OCI-LY1 (cell line): ENCODE data around the gene RNF13.
"Not testable (repeated sequence)": the region's sequence is repeated elsewhere in the genome, so short reads cannot be mapped to it uniquely, and the experiment has no call there.

ENCODE experiments used
- H2AFZ ChIP-seq: fragments of 200-600 bp; sonication (generic), shearing (Covaris generic); 2 replicates; pipeline ENCODE4 v1.6.0; 2014; ENCODE audit warnings: antibody characterized with exemption, mild to moderate bottlenecking, low read length
- H3F3A ChIP-seq: fragments of 200-600 bp; sonication (generic), shearing (Covaris generic); 2 replicates; pipeline ENCODE4 v1.6.0; 2014; ENCODE audit warnings: mild to moderate bottlenecking, antibody characterized with exemption, low read length, moderate library complexity; ENCODE audit not compliant: insufficient read depth
- H3K27ac ChIP-seq: fragments of 200-600 bp; sonication (generic); 2 replicates; pipeline ENCODE4 v1.5.1; 2014; ENCODE audit warnings: low read length, mixed run types, mild to moderate bottlenecking, low read depth; ENCODE audit not compliant: poor library complexity, severe bottlenecking
- H3K27me3 ChIP-seq: fragments of 200-600 bp; sonication (generic); 2 replicates; pipeline ENCODE4 v1.6.0; 2014; ENCODE audit warnings: antibody characterized with exemption, mild to moderate bottlenecking, low read length, moderate library complexity; ENCODE audit not compliant: insufficient read depth
- H3K36me3 ChIP-seq: fragments of 200-600 bp; sonication (generic); 2 replicates; pipeline ENCODE4 v1.6.1; 2014; ENCODE audit warnings: mild to moderate bottlenecking, antibody characterized with exemption, low read length, moderate library complexity, mixed read lengths; ENCODE audit not compliant: insufficient read depth
- H3K4me1 ChIP-seq: fragments of 200-600 bp; sonication (generic); 2 replicates; pipeline ENCODE4 v1.5.1; 2014; ENCODE audit warnings: mild to moderate bottlenecking, low read length, moderate library complexity; ENCODE audit not compliant: insufficient read depth, severe bottlenecking
- H3K4me2 ChIP-seq: fragments of 200-600 bp; sonication (generic), shearing (Covaris generic); 2 replicates; pipeline ENCODE4 v1.6.1; 2014; ENCODE audit warnings: low read length
- H3K4me3 ChIP-seq: fragments of 200-600 bp; sonication (generic); 2 replicates; pipeline ENCODE4 v1.5.1; 2014; ENCODE audit warnings: low read length, low read depth, mild to moderate bottlenecking, mixed read lengths; ENCODE audit not compliant: poor library complexity, severe bottlenecking
- H3K79me2 ChIP-seq: fragments of 200-600 bp; shearing (Covaris generic); 2 replicates; pipeline ENCODE4 v1.6.1; 2016; ENCODE audit warnings: mixed run types, low read length, mixed read lengths; ENCODE audit not compliant: insufficient read depth
- H3K9ac ChIP-seq: fragments of 200-600 bp; sonication (generic), shearing (Covaris generic); 2 replicates; pipeline ENCODE4 v1.6.1; 2014; ENCODE audit warnings: mild to moderate bottlenecking, low read length, mixed read lengths
- H3K9me2 ChIP-seq: fragments of 200-600 bp; sonication (generic), shearing (Covaris generic); 2 replicates; pipeline ENCODE4 v1.6.1; 2014; ENCODE audit warnings: low read depth, mild to moderate bottlenecking, low read length, mixed read lengths
- H3K9me3 ChIP-seq: fragments of 200-600 bp; shearing (Covaris generic); 2 replicates; pipeline ENCODE4 v1.6.1; 2014; ENCODE audit warnings: low read length, mixed read lengths
- H4K20me1 ChIP-seq: fragments of 200-600 bp; sonication (generic), shearing (Covaris generic); 2 replicates; pipeline ENCODE4 v1.6.0; 2016; ENCODE audit warnings: mild to moderate bottlenecking, low read length; ENCODE audit not compliant: insufficient read depth
- CTCF ChIP-seq: fragments of 200-600 bp; sonication (generic), shearing (Covaris generic); IDR thresholded peaks from 2 replicates; pipeline ENCODE4 v1.5.1; 2017; ENCODE audit warnings: mild to moderate bottlenecking, antibody characterized with exemption, low read length, moderate library complexity, mixed read lengths
- EZH2 ChIP-seq: fragments of 200-600 bp; sonication (generic), shearing (Covaris generic); IDR thresholded peaks from 2 replicates; pipeline ENCODE4 v1.8.0; 2017; ENCODE audit warnings: borderline replicate concordance, mixed run types, mild to moderate bottlenecking, antibody characterized with exemption, low read length, moderate library complexity, mixed read lengths

The RNF13 gene

DNA sequence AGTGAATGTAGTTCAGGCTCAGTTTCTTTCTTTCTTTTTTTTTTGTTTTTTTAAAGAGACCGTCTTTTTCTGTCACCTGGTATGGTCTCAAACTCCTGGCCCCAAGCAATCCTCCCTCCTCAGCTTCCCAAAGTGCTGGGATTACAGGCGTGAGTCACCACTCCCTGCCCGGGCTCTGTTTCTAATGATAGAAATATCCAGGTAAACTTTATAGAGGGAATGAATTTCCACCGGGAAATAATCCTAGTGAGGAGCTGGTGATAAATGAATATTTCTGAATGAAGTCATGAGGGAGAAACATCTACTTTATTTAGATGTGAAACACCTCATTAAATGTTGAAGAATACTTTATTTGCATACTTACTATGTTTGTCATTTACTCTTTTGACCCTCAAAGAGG, 7.2 kb downstream of the RNF13 start:
- peaks cover 16% of the 10 kb centered on the region for H3K9me3 ChIP-seq
- no peak overlapping the region for H3K4me2 ChIP-seq
- no peak overlapping the region for H3K9ac ChIP-seq
- H3K4me3 ChIP-seq: no peak overlapping the region
- H3K79me2 ChIP-seq: peaks cover 92% of the 10 kb centered on the region
- H3F3A ChIP-seq: no peaks in the 10 kb centered on the region
- H3K27me3 ChIP-seq: no peaks in the 10 kb centered on the region
- no peak overlapping the region for H2AFZ ChIP-seq
- TF ChIP-seq EZH2 (no peak), CTCF (no peak)
- H3K36me3 ChIP-seq: peaks cover 19% of the 10 kb centered on the region
- H3K9me2 ChIP-seq: no peaks in the 10 kb centered on the region
- no peak overlapping the region for H3K27ac ChIP-seq
- peaks cover 7% of the 10 kb centered on the region for H3K4me1 ChIP-seq
- H4K20me1 ChIP-seq: no peaks in the 10 kb centered on the region

DNA sequence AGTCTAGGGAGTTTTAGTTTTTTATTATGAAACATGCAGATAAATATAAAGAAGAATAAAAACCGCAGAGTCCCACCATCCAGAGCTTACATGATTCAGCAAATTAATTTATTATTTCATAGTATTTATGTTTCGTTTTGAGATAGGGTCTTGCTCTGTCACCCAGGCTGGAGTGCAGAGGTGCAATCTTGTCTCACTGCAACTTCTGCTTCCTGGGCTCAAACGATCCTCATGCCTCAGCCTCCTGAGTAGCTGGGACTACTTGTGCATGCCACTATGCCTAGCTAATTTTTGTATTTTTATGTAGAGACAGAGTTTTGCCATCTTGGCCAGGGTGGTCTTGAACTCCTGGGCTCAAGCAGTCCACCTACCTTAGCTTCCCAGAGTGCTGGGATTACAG, 13.6 kb downstream of the RNF13 start:
- Histone ChIP-seq H3K27ac (no peak overlapping the region), H3K79me2 (peaks cover 55% of the 10 kb centered on the region), H4K20me1 (no peaks in the 10 kb centered on the region), H3K4me2 (no peak overlapping the region), H3K36me3 (peaks cover 10% of the 10 kb centered on the region), H3F3A (no peaks in the 10 kb centered on the region), H2AFZ (no peak overlapping the region), H3K9me2 (no peaks in the 10 kb centered on the region), H3K4me1 (no peaks in the 10 kb centered on the region), H3K4me3 (no peak overlapping the region), H3K27me3 (no peaks in the 10 kb centered on the region), H3K9ac (no peak overlapping the region), H3K9me3 (peaks cover 24% of the 10 kb centered on the region)
- no peak for TF ChIP-seq EZH2
- TF ChIP-seq CTCF: no peak

DNA sequence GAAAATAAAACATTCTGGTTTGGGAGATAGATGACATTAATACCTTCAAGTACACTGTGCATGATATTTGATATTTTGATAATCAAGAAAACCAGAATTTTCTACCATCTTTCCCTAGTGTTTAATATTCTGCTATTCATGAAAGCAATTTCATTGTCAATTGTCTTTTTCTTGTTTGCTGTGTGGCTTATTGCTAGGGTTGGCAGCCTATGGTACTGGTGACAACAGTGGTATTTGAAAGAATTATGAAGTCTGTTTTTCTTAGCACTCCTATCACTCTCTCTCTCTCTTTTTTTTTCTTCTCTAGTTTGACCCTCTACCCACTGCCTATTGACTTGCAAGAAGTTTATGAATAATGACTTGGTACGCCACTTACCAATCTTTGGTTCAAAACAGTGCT, 15.4 kb downstream of the RNF13 start:
- TF ChIP-seq EZH2: no peak
- TF ChIP-seq CTCF: no peak

GRCh38 chr3:149829631-149830030, 16.6 kb downstream of the RNF13 start:
- H3K4me1 ChIP-seq, H3K27me3 ChIP-seq, H3F3A ChIP-seq, H3K27ac ChIP-seq, H4K20me1 ChIP-seq, H3K36me3 ChIP-seq, H2AFZ ChIP-seq, H3K9ac ChIP-seq, H3K4me2 ChIP-seq, H3K9me2 ChIP-seq, H3K4me3 ChIP-seq: not testable (repeated sequence)
- Histone ChIP-seq H3K9me3 (peaks cover 38% of the 10 kb centered on the region), H3K79me2 (peaks cover 35% of the 10 kb centered on the region)

More for the DNA sequence above, 15.4 kb downstream of the RNF13 start:
- Histone ChIP-seq H3K4me3 (no peak overlapping the region), H3K36me3 (no peaks in the 10 kb centered on the region; the same call in 1 of the 2 replicates), H3K27me3 (no peaks in the 10 kb centered on the region), H3F3A (no peaks in the 10 kb centered on the region), H3K9me3 (peaks cover 29% of the 10 kb centered on the region), H3K79me2 (peaks cover 44% of the 10 kb centered on the region), H3K4me1 (no peaks in the 10 kb centered on the region), H3K4me2 (no peak overlapping the region), H3K9me2 (no peaks in the 10 kb centered on the region), H4K20me1 (no peaks in the 10 kb centered on the region), H3K27ac (no peak overlapping the region), H3K9ac (no peak overlapping the region), H2AFZ (no peak overlapping the region)
